HUES48 (cell line): Measurements from ENCODE around the gene ICAM3.

ENCODE experiments used
- H3K27ac ChIP-seq: one replicate; pipeline ENCODE4 v1.7.0; 2013; ENCODE audit warnings: low read depth, low read length, inconsistent platforms
- H3K27me3 ChIP-seq: 2 replicates; pipeline ENCODE4 v1.6.1; 2013; ENCODE audit warnings: mild to moderate bottlenecking, low read length; ENCODE audit not compliant: control insufficient read depth, insufficient read depth
- H3K36me3 ChIP-seq: 2 replicates; pipeline ENCODE4 v1.6.1; 2013; ENCODE audit warnings: low read length; ENCODE audit not compliant: control insufficient read depth, insufficient read depth
- H3K4me1 ChIP-seq: 2 replicates; pipeline ENCODE4 v1.6.1; 2013; ENCODE audit warnings: mild to moderate bottlenecking, low read length; ENCODE audit not compliant: control insufficient read depth, insufficient read depth
- H3K4me3 ChIP-seq: 2 replicates; pipeline ENCODE4 v1.5.1; 2013; ENCODE audit warnings: mild to moderate bottlenecking, low read depth, low read length
- H3K9ac ChIP-seq: 2 replicates; pipeline ENCODE4 v1.6.1; 2013; ENCODE audit warnings: mild to moderate bottlenecking, low read depth, low read length, moderate library complexity
- H3K9me3 ChIP-seq: 2 replicates; pipeline ENCODE4 v1.6.1; 2013; ENCODE audit warnings: low read length; ENCODE audit not compliant: control insufficient read depth, insufficient read depth

The ICAM3 gene

DNA sequence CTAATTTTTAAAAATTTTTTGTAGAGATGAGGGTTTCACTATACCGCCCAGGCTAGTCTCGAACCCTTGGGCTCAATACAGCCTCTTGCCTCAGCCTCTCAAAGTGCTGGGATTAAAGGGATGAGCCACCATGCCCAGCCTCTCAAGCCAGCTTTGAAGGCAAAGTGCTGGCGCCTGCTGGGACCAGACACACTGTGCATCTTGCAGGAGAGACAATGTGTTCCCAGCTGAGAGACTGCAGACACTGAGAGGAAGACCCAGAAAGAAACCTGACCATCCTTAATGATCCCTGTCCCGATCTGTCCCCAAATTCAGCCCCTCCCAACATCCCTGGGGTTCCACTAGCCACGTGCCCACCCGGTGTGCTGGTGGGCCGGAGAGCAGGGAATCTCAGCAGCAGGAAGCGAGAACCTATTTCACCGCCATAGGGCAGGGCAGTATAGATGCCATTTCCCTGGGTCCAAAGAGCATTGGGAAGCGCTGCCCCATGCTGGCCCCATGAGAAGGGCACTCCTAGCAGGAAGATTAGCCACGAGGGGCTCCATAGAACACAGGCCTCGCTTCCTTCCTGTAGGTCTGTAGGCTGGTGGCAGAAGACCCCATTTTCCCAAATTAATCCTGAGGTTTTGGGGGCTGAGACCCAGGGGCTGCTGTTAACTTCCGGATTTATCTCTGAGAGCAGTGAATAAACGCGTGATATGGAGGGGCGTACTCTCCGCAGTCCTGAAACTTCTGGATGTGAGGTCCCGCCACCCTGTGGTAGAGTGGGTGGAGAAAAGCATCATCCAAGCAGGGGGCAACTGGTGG is 7.1 kb downstream of the ICAM3 start:
- Histone ChIP-seq H3K27ac (peak overlapping the region; percentile 60), H3K27me3 (peaks cover 6% of the 10 kb centered on the region; the same call in 1 of the 2 replicates), H3K9ac (peak overlapping the region; percentile 84), H3K4me1 (peaks cover 12% of the 10 kb centered on the region), H3K36me3 (peaks cover 35% of the 10 kb centered on the region), H3K4me3 (peak overlapping the region; percentile 90), H3K9me3 (no peaks in the 10 kb centered on the region)

DNA sequence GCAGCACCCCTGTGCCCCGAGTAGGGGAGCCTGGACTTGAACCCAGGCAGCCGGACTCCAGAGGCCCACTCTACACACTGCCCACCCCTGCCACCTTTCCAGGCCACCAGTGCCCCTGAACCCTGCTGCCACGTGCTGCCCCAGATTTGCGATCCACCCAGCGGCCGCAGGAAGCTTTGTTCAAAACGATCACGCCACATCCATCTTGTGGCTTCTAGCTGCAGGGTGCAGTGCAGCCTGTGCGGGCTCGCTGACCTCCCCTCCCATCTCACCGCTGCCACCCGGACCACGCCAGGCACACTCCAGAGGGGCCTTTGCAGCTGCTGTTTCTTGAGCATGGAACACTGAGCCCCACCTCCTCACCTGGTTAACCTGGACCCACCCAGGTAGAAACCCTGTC is 9.9 kb downstream of the ICAM3 start:
- Histone ChIP-seq H3K4me3 (no peak overlapping the region), H3K9me3 (no peaks in the 10 kb centered on the region), H3K9ac (no peak overlapping the region), H3K27me3 (peaks cover 5% of the 10 kb centered on the region; the same call in 1 of the 2 replicates), H3K4me1 (peaks cover 8% of the 10 kb centered on the region), H3K27ac (no peak overlapping the region), H3K36me3 (peaks cover 61% of the 10 kb centered on the region)

DNA sequence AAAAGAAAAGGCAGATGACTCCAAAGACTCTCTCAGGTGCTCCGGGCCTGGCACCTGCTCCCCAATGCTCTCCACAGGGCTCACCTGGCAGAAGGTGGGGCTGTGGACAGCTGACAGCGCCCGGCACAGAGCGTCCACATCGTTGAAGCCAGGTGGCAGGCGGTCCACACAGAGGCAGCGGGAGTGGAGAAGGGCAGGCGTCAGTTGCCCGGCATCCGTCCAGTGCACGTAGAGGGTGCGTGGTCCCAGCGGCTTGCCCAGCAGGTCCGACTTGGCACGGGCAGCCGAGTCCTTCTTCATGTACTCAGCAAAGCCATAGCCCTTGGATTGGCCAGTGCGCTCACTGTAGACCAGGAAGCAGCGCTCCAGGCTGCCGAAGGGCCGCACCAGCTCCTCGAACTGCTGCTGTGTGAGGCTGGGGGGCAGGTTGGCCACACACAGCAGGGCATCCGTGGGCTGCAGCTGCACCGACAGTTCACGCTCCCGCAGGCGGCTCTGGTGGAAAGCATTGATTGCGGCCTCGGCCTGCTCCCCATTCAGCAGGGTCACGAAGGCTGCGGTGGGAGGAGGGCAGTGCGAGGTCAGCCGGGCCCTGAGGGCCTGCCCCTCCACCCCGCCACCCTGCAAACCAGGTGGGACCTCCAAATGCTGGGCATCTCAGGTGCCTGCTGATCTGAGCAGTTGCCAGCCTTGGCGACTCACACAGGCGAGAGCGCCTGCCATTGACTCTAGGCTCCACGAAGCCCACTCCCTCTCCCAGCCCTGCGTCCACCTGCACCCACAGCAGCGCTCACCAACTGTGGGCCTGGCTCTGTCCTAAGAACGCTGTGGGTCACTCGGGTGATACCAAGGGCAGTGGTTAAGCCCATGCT is 10.6 kb downstream of the ICAM3 start:
- Histone ChIP-seq H3K9me3 (no peaks in the 10 kb centered on the region), H3K36me3 (peaks cover 65% of the 10 kb centered on the region), H3K9ac (no peak overlapping the region), H3K4me1 (peaks cover 4% of the 10 kb centered on the region), H3K27ac (no peak overlapping the region), H3K27me3 (no peaks in the 10 kb centered on the region), H3K4me3 (no peak overlapping the region)

DNA sequence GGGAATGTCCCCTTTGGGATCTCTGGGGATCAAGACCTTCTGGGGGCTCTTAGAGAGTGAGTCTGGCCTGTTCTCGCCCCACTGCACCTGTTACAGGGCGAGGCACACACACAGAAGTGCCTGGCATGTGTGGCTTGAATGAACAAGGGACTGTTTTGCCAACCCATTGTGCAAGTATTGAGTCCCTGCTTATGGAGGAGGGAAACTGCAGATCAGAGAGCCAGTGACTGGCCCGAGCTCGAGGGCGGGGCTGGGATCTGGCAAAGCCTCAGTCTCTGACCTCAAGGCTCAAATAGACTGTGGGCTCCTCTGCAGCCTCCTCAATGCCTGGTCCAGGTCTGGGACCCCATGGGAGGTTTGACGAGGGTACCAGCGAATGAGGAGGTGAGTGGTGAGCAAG is 11.6 kb downstream of the ICAM3 start:
- H3K36me3 ChIP-seq: peaks cover 74% of the 10 kb centered on the region
- no peak overlapping the region for H3K4me3 ChIP-seq
- H3K27ac ChIP-seq: no peak overlapping the region
- no peak overlapping the region for H3K9ac ChIP-seq
- H3K27me3 ChIP-seq: no peaks in the 10 kb centered on the region
- peaks cover 4% of the 10 kb centered on the region for H3K4me1 ChIP-seq
- H3K9me3 ChIP-seq: no peaks in the 10 kb centered on the region

DNA sequence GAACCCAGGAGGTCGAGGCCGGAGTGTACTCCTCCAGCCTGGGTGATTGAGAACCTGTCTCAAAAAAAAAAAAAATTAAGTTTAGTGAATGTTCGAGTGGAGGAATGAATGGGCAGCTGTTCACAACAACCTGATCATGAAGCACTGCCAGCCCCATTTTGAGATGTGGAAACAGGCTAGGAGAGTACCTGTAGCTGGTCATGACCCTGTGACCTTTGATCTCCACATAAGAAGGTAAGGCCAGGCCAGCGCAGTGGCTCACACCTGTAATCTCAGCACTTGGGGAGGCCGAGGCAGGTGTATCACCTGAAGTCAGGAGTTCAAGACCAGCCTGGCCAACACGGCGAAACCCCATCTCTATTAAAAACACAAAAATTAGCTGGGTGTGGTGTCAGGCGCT is 13.7 kb downstream of the ICAM3 start:
- Histone ChIP-seq H3K36me3 (peaks cover 94% of the 10 kb centered on the region), H3K27me3 (no peaks in the 10 kb centered on the region), H3K9me3 (no peaks in the 10 kb centered on the region), H3K9ac (no peak overlapping the region), H3K4me1 (no peaks in the 10 kb centered on the region), H3K27ac (no peak overlapping the region), H3K4me3 (no peak overlapping the region)

DNA sequence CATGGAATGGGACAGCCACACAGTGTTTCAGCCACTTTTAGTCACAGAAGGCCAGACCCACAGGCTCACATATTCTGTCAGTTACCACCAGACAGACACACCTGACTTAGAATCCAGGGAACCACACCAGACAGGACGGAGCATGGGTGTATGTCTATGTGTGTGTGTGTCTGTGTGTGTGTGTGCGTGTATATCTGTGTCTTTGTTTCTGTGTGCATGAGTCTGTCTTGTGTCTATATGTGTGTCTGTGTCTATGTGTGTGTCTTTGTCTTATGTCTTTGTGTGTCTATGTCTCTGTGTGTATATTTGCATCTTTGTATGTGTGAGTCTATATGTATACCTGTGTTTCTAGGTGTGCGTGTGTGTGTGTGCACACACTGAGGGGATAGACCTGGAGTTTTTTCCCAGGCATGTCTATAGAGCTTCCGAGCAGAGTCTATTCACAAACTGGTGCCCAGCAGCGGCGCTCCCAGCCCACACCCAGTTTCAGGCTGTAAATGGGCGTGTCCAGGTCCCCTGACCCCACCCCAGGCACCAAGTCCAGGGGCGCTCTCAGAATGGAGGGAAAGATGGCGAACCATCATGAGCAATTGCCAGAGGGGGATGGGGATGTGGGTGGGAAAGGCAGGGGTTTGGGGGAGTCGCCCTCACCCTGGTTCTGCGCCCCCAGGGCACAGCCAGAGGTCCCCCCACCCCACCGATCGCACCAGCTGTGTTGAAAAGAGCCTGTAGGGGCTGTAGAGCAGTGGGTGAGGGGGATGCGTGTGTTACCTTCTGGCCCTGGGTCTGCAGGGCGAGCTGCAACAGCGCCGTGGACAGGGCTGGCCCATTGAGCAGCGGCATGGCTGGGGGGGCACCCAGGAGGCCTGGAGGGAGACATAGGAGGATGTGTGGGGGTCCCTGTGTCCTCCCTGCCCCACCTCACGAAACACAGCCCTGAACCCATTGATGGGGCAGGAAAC is 17.3 kb downstream of the ICAM3 start:
- Histone ChIP-seq H3K9ac (no peak overlapping the region), H3K27ac (no peak overlapping the region), H3K36me3 (peaks cover 89% of the 10 kb centered on the region), H3K9me3 (no peaks in the 10 kb centered on the region), H3K4me3 (no peak overlapping the region), H3K4me1 (no peaks in the 10 kb centered on the region), H3K27me3 (no peaks in the 10 kb centered on the region)

DNA sequence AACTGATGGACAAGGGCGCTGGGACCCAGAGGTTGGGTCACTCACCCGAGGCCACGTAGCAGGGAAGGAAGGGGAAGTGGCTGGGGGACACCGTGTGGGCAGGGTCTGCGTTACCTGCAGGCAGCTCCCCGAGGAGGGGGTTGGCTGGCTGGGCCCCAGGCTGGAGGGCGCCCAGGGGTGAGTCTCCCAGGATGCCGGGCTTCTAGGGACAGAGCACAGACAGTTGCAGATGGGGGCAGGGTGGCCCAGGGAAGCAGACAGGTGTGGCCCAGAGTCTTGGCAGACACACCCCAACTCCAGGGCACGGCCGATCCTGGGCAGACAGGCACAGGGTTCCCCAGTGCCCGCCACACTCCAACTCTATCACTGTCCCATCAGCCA is 18.0 kb downstream of the ICAM3 start:
- H3K9ac ChIP-seq: no peak overlapping the region
- H3K4me1 ChIP-seq: no peaks in the 10 kb centered on the region
- no peak overlapping the region for H3K27ac ChIP-seq
- H3K9me3 ChIP-seq: no peaks in the 10 kb centered on the region
- H3K4me3 ChIP-seq: no peak overlapping the region
- no peaks in the 10 kb centered on the region for H3K27me3 ChIP-seq
- H3K36me3 ChIP-seq: peaks cover 90% of the 10 kb centered on the region

DNA sequence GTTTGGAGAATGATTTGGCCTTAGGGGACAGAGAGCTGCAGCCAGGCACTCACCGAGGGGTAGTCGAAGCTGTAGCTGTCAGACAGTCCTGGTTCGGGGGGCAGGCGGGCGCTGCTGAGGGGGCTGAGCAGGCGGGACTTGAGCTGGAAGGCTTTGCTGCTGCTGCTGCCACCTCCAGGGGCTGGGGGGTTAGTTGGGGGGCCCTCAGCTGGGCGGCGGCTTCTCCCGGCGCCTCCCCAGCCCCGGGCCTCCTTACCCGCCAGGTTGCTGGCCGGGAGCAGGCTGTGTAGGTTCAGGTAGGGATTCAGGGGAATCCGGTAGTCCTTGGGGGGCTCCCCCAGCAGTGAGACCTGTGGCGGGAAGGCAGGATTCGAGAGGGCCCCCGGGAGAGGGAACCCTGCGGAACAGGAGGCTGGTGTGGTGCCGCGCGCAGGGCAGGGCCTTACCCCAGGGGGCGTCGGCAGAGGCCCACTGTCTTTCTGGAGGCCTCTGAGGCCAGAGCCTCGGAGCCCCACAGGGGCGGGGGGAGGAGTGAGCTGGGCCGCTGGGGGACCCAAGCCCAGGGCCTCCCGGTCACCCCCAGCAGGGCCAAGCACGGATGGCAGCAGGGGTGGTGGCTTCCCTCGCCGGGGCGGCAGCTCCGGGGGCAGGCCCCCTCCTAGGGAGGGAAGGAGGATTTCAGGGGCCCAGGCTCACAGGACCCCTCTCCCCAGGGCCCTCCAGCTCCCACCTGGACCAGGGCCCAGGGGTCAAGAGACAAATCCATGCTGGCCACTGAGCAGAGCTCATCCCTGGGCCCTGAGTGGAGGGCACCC is 18.6 kb downstream of the ICAM3 start:
- Histone ChIP-seq H3K27me3 (no peaks in the 10 kb centered on the region), H3K4me1 (no peaks in the 10 kb centered on the region), H3K27ac (no peak overlapping the region), H3K9ac (no peak overlapping the region), H3K4me3 (no peak overlapping the region), H3K36me3 (peaks cover 86% of the 10 kb centered on the region), H3K9me3 (no peaks in the 10 kb centered on the region)

DNA sequence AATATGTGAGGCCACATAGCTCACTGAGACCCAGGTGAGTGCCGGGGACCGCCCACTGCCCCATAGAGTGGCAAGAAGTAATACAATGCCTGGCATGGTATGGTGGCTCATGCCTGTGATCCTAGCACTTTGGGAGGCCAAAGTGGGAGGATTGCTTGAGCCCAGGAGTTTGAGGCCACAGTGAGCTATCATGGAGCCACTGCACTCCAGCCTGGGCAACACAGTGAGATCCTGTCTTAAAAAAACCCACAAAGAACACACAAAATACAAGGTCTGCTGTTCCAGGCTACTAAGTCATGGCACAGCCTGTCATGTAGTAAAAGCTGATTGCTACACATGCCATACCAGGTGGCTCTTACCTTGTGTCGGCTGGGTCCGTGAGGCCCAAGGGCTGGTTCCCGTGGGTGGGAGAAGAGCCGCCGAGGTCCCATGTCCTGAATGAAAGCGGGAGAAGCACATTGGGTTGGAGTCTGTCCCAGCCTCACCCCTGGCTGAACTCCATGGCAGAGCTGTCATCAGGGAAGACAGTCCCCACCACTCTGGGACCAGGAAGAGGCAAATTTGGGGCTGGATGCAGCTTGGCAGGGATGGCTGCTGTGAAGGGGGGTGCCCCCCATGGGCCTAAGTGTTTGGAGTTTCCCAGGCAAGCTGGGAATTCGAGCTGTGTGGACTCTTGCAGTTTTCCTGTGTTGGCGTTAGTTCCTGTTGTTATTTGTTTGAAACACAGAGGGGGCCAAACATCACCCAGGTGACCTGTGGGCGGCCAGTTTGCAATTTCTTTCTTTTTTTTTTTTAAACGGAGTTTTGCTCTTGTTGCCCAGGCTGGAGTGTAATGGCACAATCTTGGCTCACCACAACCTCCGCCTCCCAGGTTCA is 20.4 kb downstream of the ICAM3 start:
- no peaks in the 10 kb centered on the region for H3K4me1 ChIP-seq
- H3K27me3 ChIP-seq: no peaks in the 10 kb centered on the region
- H3K27ac ChIP-seq: no peak overlapping the region
- H3K4me3 ChIP-seq: no peak overlapping the region
- H3K9ac ChIP-seq: no peak overlapping the region
- H3K9me3 ChIP-seq: no peaks in the 10 kb centered on the region
- H3K36me3 ChIP-seq: peaks cover 70% of the 10 kb centered on the region
